Keratinocyte (primary cell): Measurements from ENCODE around the gene MSGN1. TPM values are rescaled to one million over a fixed set of nuclear protein-coding genes. Genes with fewer than 3 reads are reported as not detected.

Experiments used
- DNase-seq: peaks from one replicate; pipeline ENCODE4 v3.0.0-alpha.2; 2011; ENCODE audit warnings: low read depth, missing footprints, low spot score
- FAIRE-seq: peaks from 2 replicates; lab custom pipeline; 2011; peaks lifted over from hg19 to GRCh38; lab: Jason Lieb, UNC
- H2AFZ ChIP-seq: 2 replicates; pipeline ENCODE4 v1.6.0; 2012; ENCODE audit warnings: low read length, control low read depth, inconsistent platforms; ENCODE audit not compliant: control insufficient read depth
- H3K27ac ChIP-seq: 2 replicates; pipeline ENCODE4 v1.5.1; 2011; ENCODE audit warnings: low read length; ENCODE audit not compliant: control insufficient read depth, insufficient read depth
- H3K27me3 ChIP-seq: 3 replicates; pipeline ENCODE4 v1.6.0; 2011; ENCODE audit warnings: low read length; ENCODE audit not compliant: control insufficient read depth, insufficient read depth; ENCODE audit errors: extremely low read depth
- H3K36me3 ChIP-seq, 2 experiments: 2 replicates in 1 of 2; 3 replicates in 1 of 2; pipeline ENCODE4 v1.5.1; 2011; ENCODE audit warnings: low read length in 2 of 2, mild to moderate bottlenecking in 1 of 2; ENCODE audit not compliant: control insufficient read depth in 2 of 2, insufficient read depth in 2 of 2; ENCODE audit errors: extremely low read depth in 1 of 2
- H3K4me1 ChIP-seq: 3 replicates; pipeline ENCODE4 v1.5.1; 2011; ENCODE audit warnings: low read length; ENCODE audit not compliant: control insufficient read depth, insufficient read depth; ENCODE audit errors: extremely low read depth
- H3K4me2 ChIP-seq: 3 replicates; pipeline ENCODE4 v1.6.0; 2011; ENCODE audit warnings: low read depth, low read length; ENCODE audit not compliant: control insufficient read depth, insufficient read depth; ENCODE audit errors: extremely low read depth
- H3K4me3 ChIP-seq, 3 experiments: fragments of 200-600 bp in 1 of 3; sonication (generic) in 1 of 3; 2 replicates in 2 of 3; 3 replicates in 1 of 3; pipeline ENCODE4 v1.5.1; 2011 to 2016; ENCODE audit warnings: low read length in 3 of 3, mild to moderate bottlenecking in 3 of 3, control low read depth in 2 of 3, inconsistent platforms in 1 of 3, low read depth in 1 of 3, mixed read lengths in 1 of 3, mixed run types in 1 of 3, moderate library complexity in 1 of 3; ENCODE audit not compliant: control insufficient read depth in 2 of 3, insufficient read depth in 2 of 3; ENCODE audit errors: extremely low read depth in 1 of 3
- H3K79me2 ChIP-seq: 2 replicates; pipeline ENCODE4 v1.6.0; 2012; ENCODE audit warnings: low read length; ENCODE audit not compliant: control insufficient read depth, insufficient read depth
- H3K9ac ChIP-seq: 3 replicates; pipeline ENCODE4 v1.6.0; 2011; ENCODE audit warnings: low read length; ENCODE audit not compliant: control insufficient read depth, insufficient read depth; ENCODE audit errors: extremely low read depth
- H3K9me1 ChIP-seq: 3 replicates; pipeline ENCODE4 v1.6.0; 2011; ENCODE audit warnings: low read length; ENCODE audit not compliant: control insufficient read depth, insufficient read depth; ENCODE audit errors: extremely low read depth
- H3K9me3 ChIP-seq: 2 replicates; pipeline ENCODE4 v1.5.1; 2012; ENCODE audit warnings: low read depth, low read length; ENCODE audit not compliant: control insufficient read depth
- H4K20me1 ChIP-seq: 3 replicates; pipeline ENCODE4 v1.6.0; 2011; ENCODE audit warnings: low read length; ENCODE audit not compliant: control insufficient read depth, insufficient read depth; ENCODE audit errors: extremely low read depth
- EZH2 ChIP-seq: IDR thresholded peaks from one replicate; pipeline ENCODE4 v1.6.1; 2012; ENCODE audit warnings: inconsistent platforms, mild to moderate bottlenecking, low read length, moderate library complexity
- dilution Hi-C: fragments of 300-500 bp; cut with MboI; formaldehyde crosslinking; loops from one replicate; pipeline ENCODE4 v1.7.0; 2020; ENCODE audit warnings: low sequenced_read_pairs; ENCODE audit not compliant: extremely low pct_ligation_motif_present
- polyA plus RNA-seq, 5 experiments: library from polyadenylated mRNA; depleted of rRNA in 3 of 5; stranded (reverse) in 3 of 5; stranded (forward) in 1 of 5; unstranded in 1 of 5; fragments of >200 nt; gene quantifications; 1 replicate in 1 of 5; 2 replicates in 3 of 5; 3 replicates in 1 of 5; pipeline versions ENCODE4 v1.2.1 to v1.2.3, GENCODE V29; 2011 to 2012; ENCODE audit warnings: missing spikeins in 2 of 5, low read depth in 1 of 5, low replicate concordance in 1 of 5
- TF ChIP-seq, protein P1 (sequence below), 3 experiments: IDR thresholded peaks in 1 of 3; conservative IDR thresholded peaks in 1 of 3; optimal IDR thresholded peaks in 1 of 3; 2 replicates in 2 of 3; 3 replicates in 1 of 3; pipeline versions ENCODE3 to v1.5.1; 2011; ENCODE audit warnings: low read length in 3 of 3, mild to moderate bottlenecking in 3 of 3, moderate library complexity in 2 of 3, control low read depth in 1 of 3, inconsistent platforms in 1 of 3; ENCODE audit not compliant: insufficient read depth in 2 of 3; ENCODE audit errors: extremely low read depth in 1 of 3

Gene MSGN1
- polyA plus RNA-seq, 1 donor (not counting 4 experiments of a cell fraction or from before 2014, with no cell fraction given): 0.22 TPM

DNA sequence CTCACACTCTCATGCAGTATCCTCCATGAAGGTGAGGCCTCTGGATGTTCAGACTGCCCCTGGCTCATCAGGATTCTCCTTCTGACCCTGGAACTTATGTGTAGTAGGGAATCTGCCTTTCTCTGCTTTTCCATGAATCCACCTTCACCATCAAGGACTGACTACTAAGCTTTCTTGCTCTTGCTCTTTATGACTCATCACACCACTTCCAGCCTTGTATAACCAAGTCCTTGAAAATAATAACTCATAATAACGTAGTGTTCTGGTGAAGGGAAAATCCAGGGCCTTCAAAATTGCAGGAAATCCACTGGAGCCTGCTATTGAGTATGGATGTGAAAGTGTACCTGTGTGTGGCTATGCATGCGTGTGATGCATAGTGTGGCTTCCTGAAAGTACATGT is 50.9 kb downstream of the MSGN1 start:
- Histone ChIP-seq H3K4me3 (no peak overlapping the region), H3K79me2 (no peaks in the 10 kb centered on the region), H3K4me1 (no peaks in the 10 kb centered on the region), H3K9me3 (no peaks in the 10 kb centered on the region), H3K27me3 (no peaks in the 10 kb centered on the region), H4K20me1 (no peaks in the 10 kb centered on the region), H2AFZ (no peak overlapping the region), H3K9ac (no peak overlapping the region), H3K27ac (no peak overlapping the region), H3K36me3 (no peaks in the 10 kb centered on the region), H3K4me2 (no peak overlapping the region), H3K9me1 (no peaks in the 10 kb centered on the region)
- dilution Hi-C loops: no loop called here
- DNase-seq (no peak), FAIRE-seq (no peak)
- no peak for TF ChIP-seq EZH2
- TF ChIP-seq, protein P1, sequence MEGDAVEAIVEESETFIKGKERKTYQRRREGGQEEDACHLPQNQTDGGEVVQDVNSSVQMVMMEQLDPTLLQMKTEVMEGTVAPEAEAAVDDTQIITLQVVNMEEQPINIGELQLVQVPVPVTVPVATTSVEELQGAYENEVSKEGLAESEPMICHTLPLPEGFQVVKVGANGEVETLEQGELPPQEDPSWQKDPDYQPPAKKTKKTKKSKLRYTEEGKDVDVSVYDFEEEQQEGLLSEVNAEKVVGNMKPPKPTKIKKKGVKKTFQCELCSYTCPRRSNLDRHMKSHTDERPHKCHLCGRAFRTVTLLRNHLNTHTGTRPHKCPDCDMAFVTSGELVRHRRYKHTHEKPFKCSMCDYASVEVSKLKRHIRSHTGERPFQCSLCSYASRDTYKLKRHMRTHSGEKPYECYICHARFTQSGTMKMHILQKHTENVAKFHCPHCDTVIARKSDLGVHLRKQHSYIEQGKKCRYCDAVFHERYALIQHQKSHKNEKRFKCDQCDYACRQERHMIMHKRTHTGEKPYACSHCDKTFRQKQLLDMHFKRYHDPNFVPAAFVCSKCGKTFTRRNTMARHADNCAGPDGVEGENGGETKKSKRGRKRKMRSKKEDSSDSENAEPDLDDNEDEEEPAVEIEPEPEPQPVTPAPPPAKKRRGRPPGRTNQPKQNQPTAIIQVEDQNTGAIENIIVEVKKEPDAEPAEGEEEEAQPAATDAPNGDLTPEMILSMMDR (optimal IDR thresholded peaks at IDR 0.05 in 1 of 3, IDR thresholded peaks at IDR 0.05 in 1 of 3, conservative IDR thresholded peaks at IDR 0.05 in 1 of 3; ENCODE audit: extremely low read depth in 1 of 3, insufficient read depth in 2 of 3, low read length in 3 of 3): no peak

Other genes with a start within 250 kb of the MSGN1 start
- 12.3 to 24.4 TPM (median 14.5 TPM) in 3 replicates for gene SMC6, start 62.6 kb upstream of the MSGN1 start, polyA plus RNA-seq
- gene GEN1, start 62.3 kb upstream of the MSGN1 start, polyA plus RNA-seq: 8.7 to 17.2 TPM (median 9.9 TPM) in 3 replicates
- gene KCNS3, start 62.2 kb downstream of the MSGN1 start, polyA plus RNA-seq: 5.6 to 7.3 TPM (median 7.2 TPM) in 3 replicates